Upper lobe of left lung (tissue), 6 donors: ENCODE data around the gene TSPAN32. TPM values are rescaled to one million over a fixed set of nuclear protein-coding genes. Genes with fewer than 3 reads are reported as not detected.
A peak's percentile ranks its signal among the peaks of the same experiment; 100 is the strongest.

Experiments used
- ATAC-seq, 2 donors: fragments of 200-7000 bp; cut with Tn5 transposase; one replicate each; pipeline ENCODE4 v1.9.1; 2022; ENCODE audit warnings: mild to moderate bottlenecking in 2 of 2, moderate library complexity in 2 of 2; ENCODE audit not compliant: low FRiP score in 2 of 2
- DNase-seq, 2 donors: peaks; one replicate each; pipeline ENCODE4 v3.0.0-alpha.2; 2019 to 2020
- H3K27ac ChIP-seq, 4 donors: fragments of 200-600 bp; sonication (generic); one replicate each; pipeline ENCODE4 v1.5.1; 2016 to 2019
- H3K27me3 ChIP-seq, 4 donors: fragments of 200-600 bp; sonication (generic); one replicate each; pipeline ENCODE4 v1.5.1; 2017 to 2019
- H3K36me3 ChIP-seq, 4 donors: fragments of 200-600 bp; sonication (generic); one replicate each; pipeline ENCODE4 v1.5.1; 2016 to 2019
- H3K4me1 ChIP-seq, 4 donors: fragments of 200-600 bp; sonication (generic); one replicate each; pipeline ENCODE4 v1.5.1; 2018 to 2019
- H3K4me3 ChIP-seq, 4 donors: fragments of 200-600 bp; sonication (generic); one replicate each; pipeline ENCODE4 v1.5.1; 2017 to 2019; ENCODE audit warnings: mild to moderate bottlenecking in 2 of 4, moderate library complexity in 1 of 4
- H3K9me3 ChIP-seq, 4 donors: fragments of 200-600 bp; sonication (generic); one replicate each; pipeline ENCODE4 v1.5.1; 2018 to 2019
- EP300 ChIP-seq, 4 donors: sonication (generic); formaldehyde crosslinking; IDR thresholded peaks; one replicate each; pipeline ENCODE4 v1.5.1; 2017; ENCODE audit warnings: antibody characterized with exemption in 4 of 4, control low read depth in 2 of 4
- POLR2A ChIP-seq, 4 donors: fragments of 450-650 bp; IDR thresholded peaks; one replicate each; pipeline ENCODE4 v1.5.1; 2016 to 2017; ENCODE audit warnings: antibody characterized with exemption in 4 of 4, mild to moderate bottlenecking in 2 of 4
- POLR2AphosphoS5 ChIP-seq, 2 donors: sonication (generic); formaldehyde crosslinking; IDR thresholded peaks; one replicate each; pipeline ENCODE4 v1.5.1; 2017; ENCODE audit warnings: antibody characterized with exemption in 2 of 2
- WGBS, 2 donors: methylation state at CpG; one replicate each; pipeline ENCODE4 v1.1.5; 2017 to 2018; 5-methylcytosine and 5-hydroxymethylcytosine counted together
- total RNA-seq, 6 donors: library from RNA; depleted of rRNA in 4 of 6; stranded (reverse); fragments of >200 nt in 4 of 6; gene quantifications; one replicate each; pipeline versions ENCODE4 v1.1.0 to v1.2.1, GENCODE V29; 2016 to 2021
- TF ChIP-seq, protein P1 (sequence below), 6 experiments: fragments of 450-650 bp in 4 of 6; fragments of 200-600 bp in 2 of 6; sonication (generic) in 2 of 6; IDR thresholded peaks; one replicate each; pipeline ENCODE4 v1.5.1; 2016 to 2019; ENCODE audit warnings: antibody characterized with exemption in 6 of 6
- donor health status: DM: no; HTN: no; CAD: no; lungs with moderate emphysema.
- donor health status: DM: no; HTN: yes; CAD: no; lungs with severe emphysema.

TSPAN32 gene
- total RNA-seq, 6 donors from 2014 or later, result 3.1 to 16.4 (median 6.8) TPM

DNA sequence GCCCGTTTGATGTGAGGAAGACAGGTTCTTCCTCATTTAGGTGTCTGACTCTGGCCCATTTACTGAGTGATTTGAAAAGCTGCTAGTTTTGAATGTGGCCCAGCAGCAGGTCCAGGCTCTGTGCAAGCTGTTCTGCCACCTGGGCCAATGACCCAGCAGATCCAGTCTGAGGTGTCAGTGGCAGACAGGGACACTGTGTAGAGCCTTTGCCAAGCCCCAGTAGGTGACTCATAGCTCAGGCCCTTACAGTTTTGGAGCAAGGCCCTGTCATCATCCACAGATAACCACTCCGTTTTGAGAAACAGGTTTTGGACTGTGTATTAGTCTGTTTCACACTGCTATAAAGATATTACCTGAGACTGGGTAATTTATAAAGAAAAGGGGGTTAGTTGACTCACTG, 23.9 kb downstream of the TSPAN32 start:
- Histone ChIP-seq H3K4me1 (no peaks in the 10 kb centered on the region), H3K9me3 (peaks cover 0 to under 1% (median 0%) of the 10 kb centered on the region in 4 donors), H3K27me3 (no peaks in the 10 kb centered on the region), H3K4me3 (no peak overlapping the region), H3K27ac (no peak overlapping the region), H3K36me3 (no peaks in the 10 kb centered on the region)
- DNase-seq (peak in 1 of 2 donors; percentile 75), ATAC-seq (peak; percentile 57 to 77)
- WGBS, 2 donors, result 67% methylated on average over 2 of the region's 2 CpGs
- TF ChIP-seq, protein P1, sequence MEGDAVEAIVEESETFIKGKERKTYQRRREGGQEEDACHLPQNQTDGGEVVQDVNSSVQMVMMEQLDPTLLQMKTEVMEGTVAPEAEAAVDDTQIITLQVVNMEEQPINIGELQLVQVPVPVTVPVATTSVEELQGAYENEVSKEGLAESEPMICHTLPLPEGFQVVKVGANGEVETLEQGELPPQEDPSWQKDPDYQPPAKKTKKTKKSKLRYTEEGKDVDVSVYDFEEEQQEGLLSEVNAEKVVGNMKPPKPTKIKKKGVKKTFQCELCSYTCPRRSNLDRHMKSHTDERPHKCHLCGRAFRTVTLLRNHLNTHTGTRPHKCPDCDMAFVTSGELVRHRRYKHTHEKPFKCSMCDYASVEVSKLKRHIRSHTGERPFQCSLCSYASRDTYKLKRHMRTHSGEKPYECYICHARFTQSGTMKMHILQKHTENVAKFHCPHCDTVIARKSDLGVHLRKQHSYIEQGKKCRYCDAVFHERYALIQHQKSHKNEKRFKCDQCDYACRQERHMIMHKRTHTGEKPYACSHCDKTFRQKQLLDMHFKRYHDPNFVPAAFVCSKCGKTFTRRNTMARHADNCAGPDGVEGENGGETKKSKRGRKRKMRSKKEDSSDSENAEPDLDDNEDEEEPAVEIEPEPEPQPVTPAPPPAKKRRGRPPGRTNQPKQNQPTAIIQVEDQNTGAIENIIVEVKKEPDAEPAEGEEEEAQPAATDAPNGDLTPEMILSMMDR (IDR thresholded peaks at IDR 0.05), result no peak
- TF ChIP-seq EP300 (IDR thresholded peaks at IDR 0.05), result no peak

DNA sequence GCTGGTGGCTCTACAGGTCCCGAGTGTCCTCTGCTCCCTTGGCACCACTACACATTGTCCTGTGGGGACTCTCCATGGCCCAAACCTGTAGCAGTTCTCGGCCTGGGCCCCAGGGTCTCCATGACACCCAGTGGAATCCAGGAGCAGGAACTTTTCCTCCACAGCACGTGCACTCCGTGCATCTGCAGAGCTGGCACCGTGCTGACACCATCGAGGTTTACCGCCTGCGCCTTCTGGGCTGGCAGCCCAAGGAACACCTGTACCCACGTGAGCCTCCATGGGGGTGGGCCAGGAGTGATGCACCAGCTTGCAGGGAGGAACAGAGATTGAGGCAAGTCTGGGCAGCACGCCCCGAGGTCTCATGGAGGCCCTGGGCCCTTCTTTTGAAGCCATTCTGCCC, 25.2 kb downstream of the TSPAN32 start:
- H3K4me1 ChIP-seq, result no peaks in the 10 kb centered on the region
- H3K36me3 ChIP-seq, result no peaks in the 10 kb centered on the region
- 92% methylated on average over 11 of the region's 11 CpGs; no CpG with 5 or more reads in 1 of the 2 donors for WGBS, 2 donors
- H3K4me3 ChIP-seq, result no peak overlapping the region
- no peaks in the 10 kb centered on the region for H3K27me3 ChIP-seq
- TF ChIP-seq POLR2A (IDR thresholded peaks at IDR 0.05) (no peak), POLR2AphosphoS5 (IDR thresholded peaks at IDR 0.05) (no peak), EP300 (IDR thresholded peaks at IDR 0.05) (no peak)
- TF ChIP-seq, protein P1 (IDR thresholded peaks at IDR 0.05), result no peak
- no peak for ATAC-seq
- no peak for DNase-seq
- peaks cover 0 to 11% (median 0%) of the 10 kb centered on the region in 4 donors for H3K9me3 ChIP-seq
- no peak overlapping the region for H3K27ac ChIP-seq

DNA sequence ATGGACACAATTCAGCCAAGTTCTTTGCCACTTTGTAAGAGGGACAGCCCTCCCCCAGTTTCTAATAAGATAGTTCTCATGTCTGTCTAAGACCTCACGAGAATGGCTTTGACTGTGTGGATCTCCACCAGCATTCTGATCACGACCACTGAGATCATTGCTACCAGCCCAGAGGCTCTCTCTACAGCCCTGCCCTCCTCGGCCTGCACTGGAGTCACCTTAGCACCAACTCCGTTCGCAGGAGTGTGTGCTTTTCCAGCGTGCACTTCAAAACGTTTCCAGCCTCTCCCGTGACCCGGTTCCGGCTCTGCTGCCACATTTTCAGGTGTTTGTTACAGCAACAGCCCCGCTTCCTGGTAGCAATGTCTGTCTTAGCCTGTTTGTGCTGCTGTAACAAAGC, 26.2 kb downstream of the TSPAN32 start:
- no peaks in the 10 kb centered on the region for H3K36me3 ChIP-seq
- WGBS, 2 donors, result 63 to 83% methylated on average over 11 of the region's 11 CpGs

DNA sequence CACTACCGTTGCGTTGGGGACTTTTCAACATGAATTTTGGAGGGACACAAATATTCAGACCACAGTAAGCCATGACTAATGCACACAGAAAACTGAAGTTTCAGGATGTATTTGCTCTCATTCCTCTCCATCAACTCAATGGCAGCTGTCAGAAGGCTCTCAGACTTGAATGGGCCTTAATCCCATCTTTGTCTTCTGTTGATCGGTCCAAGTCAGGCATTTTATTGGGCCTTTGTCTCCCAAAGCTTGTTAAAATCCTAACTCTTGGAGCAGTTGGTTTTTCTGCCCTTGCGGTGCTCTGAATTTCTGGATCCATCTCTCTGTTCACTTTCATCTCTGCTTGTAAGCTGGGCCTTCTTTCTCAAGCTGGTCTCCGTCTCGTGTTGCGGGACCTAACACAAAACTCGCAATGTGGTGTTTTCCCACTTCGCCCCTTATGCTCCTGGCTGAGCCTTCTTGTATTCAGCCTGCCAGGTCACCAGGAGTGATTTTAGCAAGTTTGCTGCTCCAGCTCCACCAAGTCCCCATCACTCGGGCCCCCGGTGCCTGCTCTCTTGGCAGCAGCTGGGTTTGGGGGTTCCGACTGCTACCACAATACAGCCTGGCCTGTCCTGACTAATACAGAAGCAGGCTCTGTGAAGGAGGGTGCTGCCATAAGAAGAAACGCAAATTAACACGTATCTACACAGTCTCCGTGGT, 27.0 kb downstream of the TSPAN32 start:
- Histone ChIP-seq H3K27ac (no peak overlapping the region), H3K4me3 (no peak overlapping the region), H3K9me3 (peaks cover 0 to 11% (median 0%) of the 10 kb centered on the region in 4 donors), H3K27me3 (no peaks in the 10 kb centered on the region), H3K36me3 (no peaks in the 10 kb centered on the region), H3K4me1 (no peaks in the 10 kb centered on the region)
- TF ChIP-seq POLR2AphosphoS5 (IDR thresholded peaks at IDR 0.05), result no peak
- no peak for DNase-seq
- ATAC-seq, result no peak
- WGBS, 2 donors, result 89 to 95% methylated on average over 11 to 15 of the region's 15 CpGs

More for the DNA sequence above, 26.2 kb downstream of the TSPAN32 start:
- Histone ChIP-seq H3K27me3 (no peaks in the 10 kb centered on the region), H3K9me3 (peaks cover 0 to 11% (median 0%) of the 10 kb centered on the region in 4 donors), H3K4me3 (no peak overlapping the region), H3K4me1 (no peaks in the 10 kb centered on the region), H3K27ac (no peak overlapping the region)
- ATAC-seq (no peak), DNase-seq (peak in 1 of 2 donors; percentile 58)
- TF ChIP-seq POLR2A (IDR thresholded peaks at IDR 0.05), result no peak

DNA sequence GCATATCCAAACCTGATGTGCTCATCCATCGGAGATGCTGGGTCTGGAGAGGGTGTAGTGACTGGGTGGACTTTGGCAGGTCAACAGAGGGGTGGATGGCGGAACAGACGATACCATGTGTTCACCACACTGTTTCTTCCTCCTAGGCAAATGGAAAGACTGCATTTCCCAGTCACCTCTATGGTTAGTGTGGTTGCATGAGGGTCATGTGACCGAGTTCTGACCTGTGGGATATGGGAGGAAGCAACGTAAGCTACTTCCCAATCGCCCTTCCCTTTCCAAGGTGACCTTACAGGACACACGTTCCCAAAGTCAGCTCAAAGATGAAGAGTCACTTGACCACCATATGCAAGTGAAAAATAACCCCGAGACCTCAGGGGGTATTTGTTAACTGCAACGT, 27.7 kb downstream of the TSPAN32 start:
- TF ChIP-seq POLR2AphosphoS5 (IDR thresholded peaks at IDR 0.05) (no peak), POLR2A (IDR thresholded peaks at IDR 0.05) (no peak)
- TF ChIP-seq, protein P1 (IDR thresholded peaks at IDR 0.05), result no peak
- no peak overlapping the region for H3K27ac ChIP-seq
- no peaks in the 10 kb centered on the region for H3K4me1 ChIP-seq
- H3K9me3 ChIP-seq, result peaks cover 0 to 11% (median 0%) of the 10 kb centered on the region in 4 donors
- no peak overlapping the region for H3K4me3 ChIP-seq
- ATAC-seq (no peak), DNase-seq (no peak)
- no peaks in the 10 kb centered on the region for H3K27me3 ChIP-seq
- 93% methylated on average over 9 of the region's 9 CpGs for WGBS, 2 donors
- no peaks in the 10 kb centered on the region for H3K36me3 ChIP-seq

DNA sequence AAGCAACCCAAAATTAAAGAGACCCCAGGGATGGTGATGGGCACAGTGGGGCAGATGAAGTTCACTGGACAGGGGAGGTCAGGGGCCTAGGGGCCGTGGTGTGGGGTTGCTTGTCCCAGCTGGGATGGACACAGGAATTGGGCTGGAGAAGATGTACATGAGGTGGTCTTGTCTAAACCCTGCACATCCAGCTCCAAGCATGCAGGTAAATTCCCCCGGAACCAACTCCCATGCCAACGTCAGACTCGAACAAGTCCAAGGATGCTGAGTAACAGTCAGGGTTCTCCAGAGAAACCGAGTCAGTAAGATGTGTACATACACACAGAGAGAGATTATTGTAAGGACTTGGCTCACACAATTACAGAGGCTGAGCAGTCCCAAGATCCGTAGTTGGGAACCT, 28.9 kb downstream of the TSPAN32 start:
- TF ChIP-seq EP300 (IDR thresholded peaks at IDR 0.05), result no peak
- TF ChIP-seq POLR2A (IDR thresholded peaks at IDR 0.05), result no peak
- TF ChIP-seq, protein P1 (IDR thresholded peaks at IDR 0.05), result no peak
- no peak for TF ChIP-seq POLR2AphosphoS5 (IDR thresholded peaks at IDR 0.05)
- 91 to 97% methylated on average over 4 to 6 of the region's 6 CpGs for WGBS, 2 donors
- H3K27ac ChIP-seq, result no peak overlapping the region
- no peak overlapping the region for H3K4me3 ChIP-seq
- H3K9me3 ChIP-seq, result peaks cover 0 to 11% (median 0%) of the 10 kb centered on the region in 4 donors
- H3K4me1 ChIP-seq, result no peaks in the 10 kb centered on the region
- ATAC-seq (no peak), DNase-seq (no peak)
- no peaks in the 10 kb centered on the region for H3K27me3 ChIP-seq
- H3K36me3 ChIP-seq, result no peaks in the 10 kb centered on the region
